Measurements from ENCODE around the gene MYO1B.

Gene MYO1B

GRCh38 chr2:191249156-191249813 lies 4.1 kb downstream of the MYO1B start:
- DNase-seq (ENCODE audit: low read depth, low spot score) = no peak
- Histone ChIP-seq H3K36me3 (ENCODE audit: insufficient read depth, insufficient read length, low read length) (peaks cover 10% of the 10 kb centered on the region), H3K4me3 (ENCODE audit: insufficient read length, low read depth) (no peak overlapping the region), H3K9ac (ENCODE audit: insufficient read length, low read depth) (no peak overlapping the region), H3K4me1 (ENCODE audit: insufficient read depth, insufficient read length) (peaks cover 4% of the 10 kb centered on the region), H3K9me3 (ENCODE audit: insufficient read depth, low read length) (no peaks in the 10 kb centered on the region), H3K27me3 (ENCODE audit: insufficient read depth, insufficient read length) (peaks cover 3% of the 10 kb centered on the region)
- no peak for TF ChIP-seq YY1 (IDR thresholded peaks at IDR 0.05; ENCODE audit: insufficient read depth, insufficient read length)

GRCh38 chr2:191250400-191250799 lies 5.2 kb downstream of the MYO1B start:
- no peak for DNase-seq (ENCODE audit: low read depth, low spot score)
- Histone ChIP-seq H3K9ac (ENCODE audit: insufficient read length, low read depth) (no peak overlapping the region), H3K36me3 (ENCODE audit: insufficient read depth, insufficient read length, low read length) (peaks cover 10% of the 10 kb centered on the region), H3K4me1 (ENCODE audit: insufficient read depth, insufficient read length) (peaks cover 4% of the 10 kb centered on the region), H3K27me3 (ENCODE audit: insufficient read depth, insufficient read length) (no peaks in the 10 kb centered on the region), H3K9me3 (ENCODE audit: insufficient read depth, low read length) (no peaks in the 10 kb centered on the region), H3K4me3 (ENCODE audit: insufficient read length, low read depth) (no peak overlapping the region)
- TF ChIP-seq SUZ12 (IDR thresholded peaks at IDR 0.05; ENCODE audit: extremely low read depth, insufficient read depth, insufficient read length) = no peak
- no peak for TF ChIP-seq YY1 (IDR thresholded peaks at IDR 0.05; ENCODE audit: insufficient read depth, insufficient read length)
- no peak for TF ChIP-seq ZNF274 (IDR thresholded peaks at IDR 0.05; ENCODE audit: low read depth, low read length)

- Histone ChIP-seq H3K27me3 (ENCODE audit: insufficient read depth, insufficient read length) (no peaks in the 10 kb centered on the region), H3K36me3 (ENCODE audit: insufficient read depth, insufficient read length, low read length) (peaks cover 10% of the 10 kb centered on the region), H3K4me1 (ENCODE audit: insufficient read depth, insufficient read length) (peaks cover 9% of the 10 kb centered on the region), H3K9me3 (ENCODE audit: insufficient read depth, low read length) (no peaks in the 10 kb centered on the region), H3K9ac (ENCODE audit: insufficient read length, low read depth) (no peak overlapping the region), H3K4me3 (ENCODE audit: insufficient read length, low read depth) (no peak overlapping the region)
- DNase-seq (ENCODE audit: low read depth, low spot score) = no peak
- TF ChIP-seq SUZ12 (IDR thresholded peaks at IDR 0.05; ENCODE audit: extremely low read depth, insufficient read depth, insufficient read length) (no peak), YY1 (IDR thresholded peaks at IDR 0.05; ENCODE audit: insufficient read depth, insufficient read length) (no peak), ZNF274 (IDR thresholded peaks at IDR 0.05; ENCODE audit: low read depth, low read length) (no peak)
These were observed 5.8 kb downstream of the MYO1B start for GRCh38 chr2:191250986-191251385.

- peaks cover 6% of the 10 kb centered on the region for H3K4me1 ChIP-seq (ENCODE audit: insufficient read depth, insufficient read length)
- DNase-seq (ENCODE audit: low read depth, low spot score) = no peak
- H3K9ac ChIP-seq (ENCODE audit: insufficient read length, low read depth) = no peak overlapping the region
- TF ChIP-seq ZNF274 (IDR thresholded peaks at IDR 0.05; ENCODE audit: low read depth, low read length) (no peak), SUZ12 (IDR thresholded peaks at IDR 0.05; ENCODE audit: extremely low read depth, insufficient read depth, insufficient read length) (no peak)
- peaks cover 10% of the 10 kb centered on the region for H3K36me3 ChIP-seq (ENCODE audit: insufficient read depth, insufficient read length, low read length)
- no peaks in the 10 kb centered on the region for H3K9me3 ChIP-seq (ENCODE audit: insufficient read depth, low read length)
- no peaks in the 10 kb centered on the region for H3K27me3 ChIP-seq (ENCODE audit: insufficient read depth, insufficient read length)
- H3K4me3 ChIP-seq (ENCODE audit: insufficient read length, low read depth) = no peak overlapping the region
These were observed 7.5 kb downstream of the MYO1B start for GRCh38 chr2:191252699-191253098.

- TF ChIP-seq ZNF274 (IDR thresholded peaks at IDR 0.05; ENCODE audit: low read depth, low read length) = no peak
- TF ChIP-seq SUZ12 (IDR thresholded peaks at IDR 0.05; ENCODE audit: extremely low read depth, insufficient read depth, insufficient read length) = no peak
- TF ChIP-seq YY1 (IDR thresholded peaks at IDR 0.05; ENCODE audit: insufficient read depth, insufficient read length) = no peak
- H3K9ac ChIP-seq (ENCODE audit: insufficient read length, low read depth) = no peak overlapping the region
- no peak overlapping the region for H3K4me3 ChIP-seq (ENCODE audit: insufficient read length, low read depth)
- no peak for DNase-seq (ENCODE audit: low read depth, low spot score)
- peaks cover 6% of the 10 kb centered on the region for H3K4me1 ChIP-seq (ENCODE audit: insufficient read depth, insufficient read length)
- peaks cover 10% of the 10 kb centered on the region for H3K36me3 ChIP-seq (ENCODE audit: insufficient read depth, insufficient read length, low read length)
- H3K27me3 ChIP-seq (ENCODE audit: insufficient read depth, insufficient read length) = no peaks in the 10 kb centered on the region
- no peaks in the 10 kb centered on the region for H3K9me3 ChIP-seq (ENCODE audit: insufficient read depth, low read length)
These were observed 8.3 kb downstream of the MYO1B start for GRCh38 chr2:191253476-191253875.

- Histone ChIP-seq H3K27me3 (ENCODE audit: insufficient read depth, insufficient read length) (no peaks in the 10 kb centered on the region), H3K36me3 (ENCODE audit: insufficient read depth, insufficient read length, low read length) (peaks cover 4% of the 10 kb centered on the region), H3K4me3 (ENCODE audit: insufficient read length, low read depth) (no peak overlapping the region), H3K4me1 (ENCODE audit: insufficient read depth, insufficient read length) (peaks cover 6% of the 10 kb centered on the region), H3K9me3 (ENCODE audit: insufficient read depth, low read length) (no peaks in the 10 kb centered on the region), H3K9ac (ENCODE audit: insufficient read length, low read depth) (no peak overlapping the region)
- TF ChIP-seq ZNF274 (IDR thresholded peaks at IDR 0.05; ENCODE audit: low read depth, low read length) (no peak), YY1 (IDR thresholded peaks at IDR 0.05; ENCODE audit: insufficient read depth, insufficient read length) (no peak), SUZ12 (IDR thresholded peaks at IDR 0.05; ENCODE audit: extremely low read depth, insufficient read depth, insufficient read length) (no peak)
- no peak for DNase-seq (ENCODE audit: low read depth, low spot score)
These were observed 10.1 kb downstream of the MYO1B start for GRCh38 chr2:191255271-191255670.

GRCh38 chr2:191255756-191256312 lies 10.6 kb downstream of the MYO1B start:
- no peak for DNase-seq (ENCODE audit: low read depth, low spot score)
- peaks cover 3% of the 10 kb centered on the region for H3K36me3 ChIP-seq (ENCODE audit: insufficient read depth, insufficient read length, low read length)
- no peak for TF ChIP-seq SUZ12 (IDR thresholded peaks at IDR 0.05; ENCODE audit: extremely low read depth, insufficient read depth, insufficient read length)
- no peak for TF ChIP-seq ZNF274 (IDR thresholded peaks at IDR 0.05; ENCODE audit: low read depth, low read length)
- no peak for TF ChIP-seq YY1 (IDR thresholded peaks at IDR 0.05; ENCODE audit: insufficient read depth, insufficient read length)
- H3K27me3 ChIP-seq (ENCODE audit: insufficient read depth, insufficient read length) = no peaks in the 10 kb centered on the region
- no peak overlapping the region for H3K9ac ChIP-seq (ENCODE audit: insufficient read length, low read depth)
- no peaks in the 10 kb centered on the region for H3K9me3 ChIP-seq (ENCODE audit: insufficient read depth, low read length)
- H3K4me3 ChIP-seq (ENCODE audit: insufficient read length, low read depth) = no peak overlapping the region
- peaks cover 6% of the 10 kb centered on the region for H3K4me1 ChIP-seq (ENCODE audit: insufficient read depth, insufficient read length)
